LNCaP clone FGC (cell line): Measurements from ENCODE around the gene CXADR.

Experiments used
- DNase-seq: peaks from one replicate; pipeline ENCODE4 v3.0.0-alpha.2; 2011; ENCODE audit warnings: low read depth
- H3K4me3 ChIP-seq: 2 replicates; pipeline ENCODE4 v1.5.1; 2011; ENCODE audit warnings: mild to moderate bottlenecking, low read depth, low read length, control low read depth
- CTCF ChIP-seq: IDR thresholded peaks from 2 replicates; pipeline ENCODE4 v1.5.1; 2012; ENCODE audit warnings: mild to moderate bottlenecking; ENCODE audit not compliant: control insufficient read depth, insufficient read depth; ENCODE audit errors: extremely low read depth

CXADR gene

GRCh38 chr21:17585875-17586450 lies 73.1 kb downstream of the CXADR start:
- TF ChIP-seq CTCF, result peak; percentile 49

GRCh38 chr21:17590430-17590829 lies 77.6 kb downstream of the CXADR start:
- no peak for TF ChIP-seq CTCF
- no peak for DNase-seq
- H3K4me3 ChIP-seq, result no peak overlapping the region

More at GRCh38 chr21:17585875-17586450, 73.1 kb downstream of the CXADR start:
- H3K4me3 ChIP-seq, result no peak overlapping the region
- peak; percentile 37 for DNase-seq

GRCh38 chr21:17597680-17598079 lies 84.8 kb downstream of the CXADR start:
- TF ChIP-seq CTCF, result no peak
- no peak overlapping the region for H3K4me3 ChIP-seq
- DNase-seq, result no peak

- no peak for TF ChIP-seq CTCF
- no peak overlapping the region for H3K4me3 ChIP-seq
- DNase-seq, result no peak
These were observed 85.6 kb downstream of the CXADR start for GRCh38 chr21:17598437-17598836.

- DNase-seq, result no peak
- TF ChIP-seq CTCF, result no peak
These were observed 90.0 kb downstream of the CXADR start for GRCh38 chr21:17602874-17603273.

GRCh38 chr21:17607684-17608083 lies 94.8 kb downstream of the CXADR start:
- no peak for TF ChIP-seq CTCF
- DNase-seq, result peak; percentile 71
- no peak overlapping the region for H3K4me3 ChIP-seq

More at GRCh38 chr21:17602874-17603273, 90.0 kb downstream of the CXADR start:
- H3K4me3 ChIP-seq, result no peak overlapping the region

- no peak for DNase-seq
- no peak overlapping the region for H3K4me3 ChIP-seq
- no peak for TF ChIP-seq CTCF
These were observed 96.8 kb downstream of the CXADR start for GRCh38 chr21:17609681-17610080.
